SH-SY5Y (cell line): ENCODE results near the gene CTCFL.

Source experiments
- GATA2 ChIP-seq: IDR thresholded peaks from 2 replicates; pipeline ENCODE4 v1.6.1; 2011; ENCODE audit warnings: mild to moderate bottlenecking, low read depth, low read length
- GATA3 ChIP-seq: IDR thresholded peaks from 2 replicates; pipeline ENCODE4 v1.6.1; 2011; ENCODE audit warnings: low read depth, mild to moderate bottlenecking, low read length, moderate library complexity

GRCh38 chr20:57536771-57537724 lies 12.1 kb upstream of the CTCFL start:
- no peak for TF ChIP-seq GATA2
- TF ChIP-seq GATA3: no peak
